HG03342 (cell line): ENCODE measurements around the gene TRIM73.
"Not testable (repeated sequence)": the region's sequence is repeated elsewhere in the genome, so short reads cannot be mapped to it uniquely, and the experiment has no call there.

Source experiments
- ATAC-seq: cut with Tn5 transposase; IDR thresholded peaks from one replicate; pipeline ENCODE4 v1.9.1; 2021; ENCODE audit warnings: mild to moderate bottlenecking, moderate library complexity; ENCODE audit not compliant: unreplicated experiment

TRIM73 gene

GRCh38 chr7:75395329-75395728 is at the start of gene TRIM73:
Gene TRIM73, plus strand, starts transcription at chr7:75395629. Its CDS starts 3,305 bp downstream, at chr7:75398934.
- ATAC-seq = not testable (repeated sequence)

- ATAC-seq = peak; percentile 57
Measured at GRCh38 chr7:75358671-75359541, 36.5 kb upstream of the TRIM73 start.

GRCh38 chr7:75359542-75359848 is 35.9 kb upstream of the TRIM73 start:
- peak; percentile 51 for ATAC-seq

- not testable (repeated sequence) for ATAC-seq
Measured at GRCh38 chr7:75364079-75364478, 31.4 kb upstream of the TRIM73 start.

- ATAC-seq = not testable (repeated sequence)
Measured at GRCh38 chr7:75366643-75367042, 28.8 kb upstream of the TRIM73 start.

GRCh38 chr7:75367313-75367712 is 28.1 kb upstream of the TRIM73 start:
- not testable (repeated sequence) for ATAC-seq

GRCh38 chr7:75374144-75374518 is 21.3 kb upstream of the TRIM73 start:
- ATAC-seq = not testable (repeated sequence)

- ATAC-seq = not testable (repeated sequence)
Measured at GRCh38 chr7:75374519-75375317, 20.7 kb upstream of the TRIM73 start.

GRCh38 chr7:75393194-75393593 is 2.2 kb upstream of the TRIM73 start:
- not testable (repeated sequence) for ATAC-seq

GRCh38 chr7:75397865-75398264 is 2.4 kb downstream of the TRIM73 start:
- not testable (repeated sequence) for ATAC-seq

- peak; percentile 63 for ATAC-seq
Measured at GRCh38 chr7:75398771-75399700, 3.6 kb downstream of the TRIM73 start.

- not testable (repeated sequence) for ATAC-seq
Measured at GRCh38 chr7:75400575-75400974, 5.1 kb downstream of the TRIM73 start.

GRCh38 chr7:75403455-75404443 is 8.3 kb downstream of the TRIM73 start:
- ATAC-seq = not testable (repeated sequence)

- not testable (repeated sequence) for ATAC-seq
Measured at GRCh38 chr7:75404663-75405062, 9.2 kb downstream of the TRIM73 start.

- ATAC-seq = peak; percentile 93
Measured at GRCh38 chr7:75409880-75410822, 14.7 kb downstream of the TRIM73 start.

GRCh38 chr7:75410823-75411173 is 15.4 kb downstream of the TRIM73 start:
- ATAC-seq = peak; percentile 4

GRCh38 chr7:75414204-75414603 is 18.8 kb downstream of the TRIM73 start:
- ATAC-seq = not testable (repeated sequence)

GRCh38 chr7:75414708-75415427 is 19.4 kb downstream of the TRIM73 start:
- ATAC-seq = not testable (repeated sequence)
